Lower leg skin (tissue), 3 donors: ENCODE data around the gene LZTFL1.

Experiments
- POLR2A ChIP-seq, 2 donors: fragments of 450-650 bp; IDR thresholded peaks; one replicate each; pipeline ENCODE4 v1.6.1; 2016 to 2017; ENCODE audit warnings: antibody characterized with exemption in 2 of 2, mild to moderate bottlenecking in 1 of 2, moderate library complexity in 1 of 2
- TF ChIP-seq, protein P1 (sequence below), 3 donors: fragments of 450-650 bp; IDR thresholded peaks; one replicate each; pipeline ENCODE4 v1.5.1; 2016; ENCODE audit warnings: antibody characterized with exemption in 3 of 3, mild to moderate bottlenecking in 3 of 3, moderate library complexity in 2 of 3

DNA sequence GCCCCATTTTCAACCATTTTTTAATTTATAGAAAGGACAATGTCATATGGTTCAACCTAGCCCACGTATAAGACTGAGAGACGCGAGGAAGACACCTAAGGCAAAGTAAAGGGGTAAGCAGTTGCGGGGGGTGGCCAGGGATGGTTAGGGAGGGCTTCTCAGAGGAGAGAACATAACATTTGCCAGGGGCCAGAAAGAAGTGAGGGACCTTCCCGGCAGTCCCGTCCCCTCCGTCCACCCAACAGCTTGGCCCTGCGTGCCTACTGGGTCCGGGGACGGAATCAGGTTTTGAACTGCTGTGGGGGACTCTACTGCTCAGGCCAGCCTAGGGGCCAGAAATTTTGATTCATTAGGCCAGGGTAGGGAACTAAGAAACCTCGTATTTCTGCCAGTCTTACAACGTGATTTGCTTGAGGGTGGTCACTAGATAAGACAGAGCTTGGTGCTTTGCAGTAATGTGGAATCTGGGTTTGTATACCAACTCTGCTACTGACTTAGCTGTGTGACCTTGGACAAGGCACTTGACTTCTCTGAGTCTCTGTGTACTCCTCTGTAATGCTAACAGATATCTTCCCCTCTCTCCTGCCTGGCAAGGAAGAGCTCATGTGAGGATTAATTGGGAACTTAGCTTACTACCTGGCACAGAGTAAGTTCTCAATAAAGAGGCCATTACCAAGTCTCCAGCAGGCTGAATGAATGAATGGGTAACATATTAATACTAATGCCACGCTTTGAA lies 44.8 kb downstream of the LZTFL1 start:
- TF ChIP-seq, protein P1, sequence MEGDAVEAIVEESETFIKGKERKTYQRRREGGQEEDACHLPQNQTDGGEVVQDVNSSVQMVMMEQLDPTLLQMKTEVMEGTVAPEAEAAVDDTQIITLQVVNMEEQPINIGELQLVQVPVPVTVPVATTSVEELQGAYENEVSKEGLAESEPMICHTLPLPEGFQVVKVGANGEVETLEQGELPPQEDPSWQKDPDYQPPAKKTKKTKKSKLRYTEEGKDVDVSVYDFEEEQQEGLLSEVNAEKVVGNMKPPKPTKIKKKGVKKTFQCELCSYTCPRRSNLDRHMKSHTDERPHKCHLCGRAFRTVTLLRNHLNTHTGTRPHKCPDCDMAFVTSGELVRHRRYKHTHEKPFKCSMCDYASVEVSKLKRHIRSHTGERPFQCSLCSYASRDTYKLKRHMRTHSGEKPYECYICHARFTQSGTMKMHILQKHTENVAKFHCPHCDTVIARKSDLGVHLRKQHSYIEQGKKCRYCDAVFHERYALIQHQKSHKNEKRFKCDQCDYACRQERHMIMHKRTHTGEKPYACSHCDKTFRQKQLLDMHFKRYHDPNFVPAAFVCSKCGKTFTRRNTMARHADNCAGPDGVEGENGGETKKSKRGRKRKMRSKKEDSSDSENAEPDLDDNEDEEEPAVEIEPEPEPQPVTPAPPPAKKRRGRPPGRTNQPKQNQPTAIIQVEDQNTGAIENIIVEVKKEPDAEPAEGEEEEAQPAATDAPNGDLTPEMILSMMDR (IDR thresholded peaks at IDR 0.05), result no peak
- TF ChIP-seq POLR2A (IDR thresholded peaks at IDR 0.05), result no peak
